Astrocyte of the hippocampus (primary cell): ENCODE data around the gene CNOT2.
A peak's percentile ranks its signal among the peaks of the same experiment; 100 is the strongest.
"Not testable (repeated sequence)": the region's sequence is repeated elsewhere in the genome, so short reads cannot be mapped to it uniquely, and the experiment has no call there.

Experiments used
- DNase-seq: peaks from one replicate; pipeline ENCODE4 v3.0.0; 2011; ENCODE audit warnings: low read depth, low spot score

CNOT2 gene

DNA sequence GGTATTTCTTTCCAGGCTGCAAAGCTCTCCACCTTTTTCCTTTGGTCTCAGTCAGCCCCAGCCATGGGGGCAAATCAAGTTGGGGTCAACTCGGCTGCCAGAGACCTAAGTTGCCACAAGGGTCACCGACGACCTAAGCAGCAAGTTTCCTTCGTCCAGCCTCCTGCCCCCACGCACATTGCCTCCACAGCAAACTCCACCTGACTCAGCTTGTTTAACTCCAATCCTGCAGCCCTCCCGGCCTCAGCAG, 122.1 kb downstream of the CNOT2 start:
- no peak for DNase-seq

- DNase-seq: peak; percentile 83
Measured at GRCh38 chr12:70365648-70366518, 122.7 kb downstream of the CNOT2 start, which contains the start of gene KCNMB4. Gene KCNMB4, plus strand, starts transcription at chr12:70366290. Its CDS starts 445 bp downstream, at chr12:70366735.

- DNase-seq: peak; percentile 64
Measured at GRCh38 chr12:70366581-70367257, 123.5 kb downstream of the CNOT2 start.

- DNase-seq: peak; percentile 20
Measured at GRCh38 chr12:70367258-70368141, 124.3 kb downstream of the CNOT2 start.

DNA sequence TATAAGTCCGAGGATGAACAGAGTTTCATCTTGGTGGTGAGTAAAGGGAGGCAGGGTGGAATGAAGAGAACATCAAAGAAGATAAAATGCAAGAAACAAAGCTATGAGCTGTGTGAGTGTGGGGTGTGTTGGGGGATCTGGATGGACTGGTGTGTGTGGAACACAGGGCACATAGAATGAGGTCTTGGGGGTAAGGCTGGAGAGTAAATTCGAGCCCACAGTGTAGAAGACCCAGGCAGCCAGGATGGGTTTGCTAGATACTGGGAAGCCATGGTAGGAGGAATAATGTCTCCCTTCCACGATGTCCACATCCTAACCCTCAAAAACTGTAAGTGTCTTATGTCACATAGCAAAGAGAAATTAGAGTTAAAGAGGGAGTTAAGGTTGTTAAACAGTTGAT, 129.6 kb downstream of the CNOT2 start:
- no peak for DNase-seq

- no peak for DNase-seq
Measured at GRCh38 chr12:70379846-70380245, 136.6 kb downstream of the CNOT2 start.

GRCh38 chr12:70383484-70383883, 140.3 kb downstream of the CNOT2 start:
- no peak for DNase-seq

DNA sequence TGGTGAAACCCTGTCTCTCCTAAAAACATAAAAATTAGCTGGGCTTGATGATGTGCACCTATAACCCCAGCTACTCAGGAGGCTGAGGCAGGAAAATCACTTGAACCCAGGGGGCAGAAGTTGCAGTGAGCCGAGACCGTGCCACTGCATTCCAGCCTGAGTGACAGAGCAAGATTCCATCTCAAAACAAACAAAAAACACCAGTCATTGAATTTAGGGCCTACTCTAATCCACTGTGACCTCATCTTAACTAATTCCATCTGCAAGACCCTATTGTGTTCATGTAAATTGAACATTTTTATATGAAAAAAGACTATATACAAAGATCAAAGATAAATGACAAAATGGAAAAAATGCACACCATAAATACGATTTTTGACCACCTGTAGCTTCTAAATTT, 140.7 kb downstream of the CNOT2 start:
- DNase-seq: no peak

DNA sequence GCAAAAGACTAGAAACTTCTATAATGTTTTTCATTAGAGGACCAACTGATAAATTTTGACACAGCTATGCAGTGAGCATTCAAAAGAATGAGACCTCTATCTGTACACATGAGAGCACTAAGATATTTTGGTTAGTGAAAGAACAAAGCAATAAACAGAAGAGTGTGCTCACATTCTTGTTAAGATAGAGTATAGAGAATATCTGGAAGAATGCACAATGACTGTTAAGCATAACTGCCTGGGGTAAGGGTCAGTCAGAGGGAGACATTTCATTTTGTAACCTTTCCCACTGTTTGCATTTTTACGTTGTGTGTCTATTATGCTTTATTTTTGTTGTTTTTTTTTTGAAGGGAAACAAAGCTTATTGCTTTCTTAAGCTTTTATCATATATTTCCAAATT, 143.5 kb downstream of the CNOT2 start:
- DNase-seq: no peak

- no peak for DNase-seq
Measured at GRCh38 chr12:70389678-70390077, 146.4 kb downstream of the CNOT2 start.

- DNase-seq: not testable (repeated sequence)
Measured at GRCh38 chr12:70392631-70393030, 149.4 kb downstream of the CNOT2 start.

DNA sequence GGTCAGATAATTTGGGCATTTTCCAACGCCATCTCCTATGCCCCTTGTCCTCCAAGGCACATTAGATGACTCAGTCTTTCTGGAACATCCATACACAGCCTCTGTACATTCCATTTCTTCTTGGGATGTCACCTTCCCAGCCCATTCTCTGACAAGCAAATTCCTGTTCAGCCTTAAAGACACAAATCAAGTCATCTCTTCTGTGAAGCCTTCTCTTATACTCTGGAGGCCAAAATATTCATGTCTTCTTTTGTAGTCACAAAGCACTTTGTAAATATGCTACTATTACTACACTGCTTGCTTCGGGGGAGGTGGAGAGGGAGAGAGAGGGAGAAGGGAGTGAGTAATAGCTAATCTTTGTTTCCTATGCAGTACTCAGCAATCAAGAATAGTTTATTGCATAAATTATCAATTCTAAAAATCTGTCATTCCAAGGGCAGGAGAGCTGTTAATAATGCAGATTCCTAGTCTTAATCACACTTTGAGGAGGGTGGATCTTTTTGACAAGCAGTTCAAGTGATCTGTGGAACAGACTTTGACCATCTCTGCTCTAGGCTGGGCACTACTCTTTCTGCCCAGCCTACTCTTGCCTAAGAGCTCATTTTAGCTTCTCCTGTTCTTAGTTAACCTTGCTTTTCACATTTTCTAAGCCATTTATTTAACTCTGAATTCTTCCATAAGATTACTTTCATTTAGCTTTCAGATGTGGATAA, 150.7 kb downstream of the CNOT2 start:
- DNase-seq: peak; percentile 31

GRCh38 chr12:70398002-70398401, 154.8 kb downstream of the CNOT2 start:
- no peak for DNase-seq

- DNase-seq: no peak
Measured at GRCh38 chr12:70398862-70399261, 155.6 kb downstream of the CNOT2 start.

DNA sequence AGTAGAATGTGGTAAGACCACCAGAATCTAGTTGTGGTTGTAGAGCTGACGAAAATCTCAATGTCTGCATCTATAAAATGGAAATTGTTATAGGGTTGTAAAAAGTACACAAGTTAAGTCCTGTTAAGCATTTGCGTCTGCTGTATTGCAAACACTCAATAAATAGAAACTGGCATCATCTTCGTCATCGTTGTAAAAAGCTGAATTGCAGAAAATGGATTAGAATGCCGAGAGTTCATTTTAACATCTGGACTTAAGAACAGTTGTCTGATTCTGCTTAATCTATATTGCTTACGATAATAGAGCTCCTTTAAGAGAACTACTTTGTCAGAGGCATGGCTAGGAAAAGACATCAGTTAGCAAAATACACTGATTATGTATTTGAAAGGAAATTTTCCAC, 156.1 kb downstream of the CNOT2 start:
- DNase-seq: no peak

DNA sequence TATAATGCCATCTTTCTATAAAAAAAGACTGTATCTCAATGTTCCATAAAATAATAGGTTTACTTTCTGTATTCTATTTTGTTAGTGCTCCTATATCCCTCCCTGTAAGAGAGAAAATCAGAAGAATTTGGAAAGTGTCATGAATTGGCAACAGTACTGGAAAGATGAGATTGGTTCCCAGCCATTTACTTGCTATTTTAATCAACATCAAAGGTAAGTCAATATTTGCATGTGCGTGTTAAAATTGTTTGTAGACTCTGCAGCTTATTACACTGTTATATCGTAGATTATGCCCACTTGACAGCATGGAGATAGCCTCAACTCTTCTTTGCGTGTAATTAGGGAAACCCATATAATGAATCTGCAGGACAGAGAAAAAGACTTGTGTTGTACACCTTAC, 156.9 kb downstream of the CNOT2 start:
- no peak for DNase-seq

DNA sequence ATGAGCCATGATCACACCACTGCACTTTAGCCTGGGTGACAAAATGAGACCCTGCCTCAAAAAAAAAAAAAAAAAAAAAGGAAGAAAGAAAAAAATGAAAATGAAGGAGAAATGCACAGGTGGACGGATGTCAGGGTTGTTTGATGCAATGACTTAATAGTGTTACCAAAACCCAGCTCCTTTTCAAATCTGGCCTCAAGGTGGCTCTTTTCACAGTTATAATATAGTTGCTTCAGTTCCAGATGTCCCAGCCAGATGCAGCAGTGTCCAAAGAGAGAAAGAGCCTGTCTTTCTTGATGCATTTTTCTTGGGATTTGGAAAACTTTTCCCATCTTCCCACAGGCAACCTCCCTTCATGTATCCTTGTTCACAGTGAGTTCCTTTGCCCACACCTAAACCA, 159.4 kb downstream of the CNOT2 start:
- no peak for DNase-seq

- DNase-seq: no peak
Measured at GRCh38 chr12:70403826-70404225, 160.6 kb downstream of the CNOT2 start.
